Coronary artery (tissue), 2 donors: ENCODE measurements around the gene UNG.

Source experiments
- DNase-seq: peaks from one replicate; pipeline ENCODE4 v3.0.0-alpha.2; 2017; ENCODE audit warnings: low spot score
- H3K27ac ChIP-seq, 2 donors: fragments of 200-600 bp; sonication (generic); one replicate each; pipeline ENCODE4 v1.5.1; 2016 to 2019
- H3K4me3 ChIP-seq: fragments of 200-600 bp; sonication (generic); 2 replicates; pipeline ENCODE4 v1.5.1; 2016; ENCODE audit warnings: mild to moderate bottlenecking, moderate library complexity
- TF ChIP-seq, protein P1 (sequence below): fragments of 200-600 bp; sonication (generic); IDR thresholded peaks from one replicate; pipeline ENCODE4 v1.5.1; 2019; ENCODE audit warnings: antibody characterized with exemption

UNG gene

DNA sequence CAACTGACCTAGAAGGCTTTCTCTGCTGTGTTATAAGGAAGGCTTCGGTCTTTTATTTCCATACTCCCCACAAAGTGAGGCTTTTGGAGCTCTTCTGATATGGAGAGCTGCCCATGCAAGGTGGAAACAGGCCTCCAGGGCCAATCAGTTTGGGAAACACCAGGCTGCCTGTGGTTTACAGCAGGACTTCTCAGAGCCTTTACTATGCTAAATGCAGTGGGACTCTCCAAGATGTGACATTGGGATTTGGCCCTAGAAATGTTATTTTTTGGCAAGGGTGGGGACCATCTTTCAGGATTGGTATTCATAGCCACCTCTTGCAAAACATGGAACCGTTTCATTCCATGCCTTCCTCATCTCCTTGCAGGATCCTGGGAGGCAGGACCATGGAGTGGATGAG is 22.7 kb downstream of the UNG start:
- Histone ChIP-seq H3K27ac (no peak overlapping the region), H3K4me3 (no peak overlapping the region)

DNA sequence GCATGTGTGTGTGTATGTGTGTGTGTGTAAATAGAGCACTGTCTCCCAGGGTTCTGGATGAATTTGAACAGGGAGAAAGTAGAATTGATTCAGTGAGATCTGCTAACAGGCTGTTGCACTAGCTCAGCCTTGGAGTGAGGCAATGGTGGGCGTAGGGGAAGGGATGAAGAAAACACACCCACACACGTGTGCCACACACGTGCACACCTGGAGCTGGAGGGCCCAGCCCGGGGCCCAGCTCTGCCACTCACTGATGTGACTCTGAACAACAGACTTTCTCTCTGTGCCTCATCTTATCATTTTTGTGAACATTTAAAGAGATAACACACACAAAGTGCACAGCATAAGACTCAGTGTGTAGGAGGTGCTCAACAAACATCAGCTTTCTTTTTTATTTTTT is 23.2 kb downstream of the UNG start:
- TF ChIP-seq, protein P1, sequence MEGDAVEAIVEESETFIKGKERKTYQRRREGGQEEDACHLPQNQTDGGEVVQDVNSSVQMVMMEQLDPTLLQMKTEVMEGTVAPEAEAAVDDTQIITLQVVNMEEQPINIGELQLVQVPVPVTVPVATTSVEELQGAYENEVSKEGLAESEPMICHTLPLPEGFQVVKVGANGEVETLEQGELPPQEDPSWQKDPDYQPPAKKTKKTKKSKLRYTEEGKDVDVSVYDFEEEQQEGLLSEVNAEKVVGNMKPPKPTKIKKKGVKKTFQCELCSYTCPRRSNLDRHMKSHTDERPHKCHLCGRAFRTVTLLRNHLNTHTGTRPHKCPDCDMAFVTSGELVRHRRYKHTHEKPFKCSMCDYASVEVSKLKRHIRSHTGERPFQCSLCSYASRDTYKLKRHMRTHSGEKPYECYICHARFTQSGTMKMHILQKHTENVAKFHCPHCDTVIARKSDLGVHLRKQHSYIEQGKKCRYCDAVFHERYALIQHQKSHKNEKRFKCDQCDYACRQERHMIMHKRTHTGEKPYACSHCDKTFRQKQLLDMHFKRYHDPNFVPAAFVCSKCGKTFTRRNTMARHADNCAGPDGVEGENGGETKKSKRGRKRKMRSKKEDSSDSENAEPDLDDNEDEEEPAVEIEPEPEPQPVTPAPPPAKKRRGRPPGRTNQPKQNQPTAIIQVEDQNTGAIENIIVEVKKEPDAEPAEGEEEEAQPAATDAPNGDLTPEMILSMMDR, result no peak
- no peak overlapping the region for H3K4me3 ChIP-seq
- no peak for DNase-seq
- H3K27ac ChIP-seq, result no peak overlapping the region

More for the DNA sequence above, 22.7 kb downstream of the UNG start:
- TF ChIP-seq, protein P1, result no peak
- no peak for DNase-seq

DNA sequence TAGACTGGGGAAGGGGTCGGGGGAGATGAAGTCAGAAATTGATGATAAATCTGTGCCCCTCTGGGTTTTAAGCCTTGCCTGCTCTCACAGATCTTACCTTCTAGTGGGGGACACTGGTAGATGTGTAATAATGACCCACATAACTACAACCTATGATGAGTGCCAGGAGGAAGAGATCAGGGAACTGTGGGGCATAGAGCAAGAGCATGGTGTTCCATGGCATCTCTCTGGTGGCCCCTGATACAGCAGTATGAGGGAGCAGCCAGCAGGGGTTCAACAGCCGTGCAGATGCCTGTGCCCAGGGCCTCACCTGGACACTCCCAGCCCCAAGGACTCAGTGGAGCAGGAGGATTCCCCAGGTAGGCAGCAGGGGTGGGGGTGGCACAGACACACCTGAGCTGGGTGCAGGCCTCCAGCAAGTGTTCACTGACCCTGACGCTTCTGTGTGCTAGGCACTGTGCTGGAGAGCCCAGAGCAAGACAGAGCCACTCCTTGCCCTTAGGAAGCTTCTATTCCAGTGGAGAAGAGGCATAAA is 24.0 kb downstream of the UNG start:
- no peak for DNase-seq
- H3K27ac ChIP-seq, result no peak overlapping the region
- TF ChIP-seq, protein P1, result no peak
- H3K4me3 ChIP-seq, result no peak overlapping the region

DNA sequence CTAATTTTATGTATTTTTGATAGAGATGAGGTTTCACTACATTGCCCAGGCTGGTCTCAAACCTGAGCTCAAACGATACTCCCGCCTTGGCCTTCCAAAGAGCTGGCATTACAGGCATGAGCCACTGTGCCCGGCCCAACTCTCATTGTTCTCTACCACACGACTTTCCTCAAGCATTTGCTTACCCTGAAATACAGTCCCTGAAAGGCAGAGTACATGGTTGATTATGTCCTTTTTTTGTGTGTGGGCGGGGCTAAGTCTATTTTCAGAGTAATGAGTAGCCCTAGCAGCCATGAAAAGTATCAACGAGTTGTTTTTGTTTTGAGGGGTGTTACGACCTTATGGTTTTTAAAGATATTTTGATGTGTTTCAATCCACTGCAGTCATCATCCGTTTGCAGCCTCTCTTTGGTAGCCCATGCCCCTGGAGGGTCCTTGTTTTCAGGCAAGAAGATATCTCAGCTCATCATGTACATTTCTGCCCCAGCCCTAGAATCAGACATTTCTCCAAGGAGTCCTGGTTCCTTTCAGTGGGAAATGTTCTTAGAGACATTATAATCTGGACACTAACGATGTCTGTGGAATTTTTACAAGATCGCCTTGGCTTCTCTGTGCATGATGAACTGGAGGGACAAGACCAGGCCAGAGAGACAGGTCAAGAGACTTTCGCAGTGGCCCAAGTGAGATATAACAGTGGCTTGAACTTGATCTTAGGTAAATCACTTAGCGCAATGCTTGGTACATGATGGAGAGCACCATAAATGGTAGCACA is 27.7 kb downstream of the UNG start:
- H3K4me3 ChIP-seq, result no peak overlapping the region
- TF ChIP-seq, protein P1, result no peak
- no peak for DNase-seq
- H3K27ac ChIP-seq, result no peak overlapping the region

DNA sequence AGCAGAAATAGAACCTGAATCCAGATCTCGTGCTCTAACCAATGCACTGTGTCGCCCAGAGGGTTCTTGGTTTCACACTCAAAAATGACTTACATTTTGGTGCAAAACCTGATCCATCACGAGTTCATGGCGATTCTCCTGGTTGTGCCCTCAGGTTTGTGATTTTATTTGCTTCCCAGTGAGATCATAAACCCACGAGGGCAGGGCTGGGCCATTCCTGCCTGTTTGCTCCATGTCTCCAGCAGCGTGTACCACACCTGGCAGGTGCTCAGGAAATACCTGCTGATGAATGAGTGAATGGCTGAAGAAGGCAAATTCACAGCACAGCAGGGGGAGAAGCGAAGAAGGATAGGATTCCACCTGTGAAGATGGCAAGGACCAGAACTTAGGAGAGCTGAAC is 28.4 kb downstream of the UNG start:
- no peak for DNase-seq
- no peak overlapping the region for H3K4me3 ChIP-seq
- TF ChIP-seq, protein P1, result no peak
- no peak overlapping the region for H3K27ac ChIP-seq

DNA sequence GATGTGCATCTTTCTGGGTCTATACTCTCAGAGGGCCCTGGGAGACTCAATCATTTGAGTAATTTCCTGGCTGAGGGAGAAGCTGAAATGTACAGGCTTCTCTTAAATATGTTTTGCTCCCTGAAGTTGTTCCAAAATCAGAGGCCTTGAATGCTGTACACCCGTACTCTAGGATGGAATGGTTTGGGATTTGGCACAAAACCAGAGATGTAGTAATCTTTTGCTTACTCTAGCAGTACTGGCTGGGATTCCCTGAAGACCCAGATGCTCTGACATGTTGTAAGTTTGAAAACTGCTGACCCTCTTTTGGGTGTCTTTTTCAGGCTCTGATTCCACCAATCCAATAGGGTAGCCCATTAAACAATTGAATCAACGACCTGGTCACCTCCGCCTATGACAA is 29.4 kb downstream of the UNG start:
- Histone ChIP-seq H3K27ac (no peak overlapping the region), H3K4me3 (no peak overlapping the region)
- TF ChIP-seq, protein P1, result no peak
- DNase-seq, result no peak
